ENCODE results near the gene DNAJC10. TPM values are rescaled to one million over a fixed set of nuclear protein-coding genes. Genes with fewer than 3 reads are reported as not detected.

Gene DNAJC10
- polyA plus RNA-seq (2013) = 51.6 and 53.8 TPM in 2 replicates

GRCh38 chr2:182715892-182716649, at the start of gene DNAJC10:
Gene DNAJC10 (plus strand): TSS chr2:182716257. CDS start chr2:182718087, 1,830 bp downstream.
- Histone ChIP-seq H3K14ac (ENCODE audit: low read length) (peak within 1 kb of the TSS; percentile 86), H2BK5ac (ENCODE audit: low read depth, low read length, poor library complexity) (peak within 1 kb of the TSS; percentile 63), H2BK12ac (ENCODE audit: low read length) (no peak within 1 kb of the TSS), H3K27me3 (ENCODE audit: insufficient read depth, low read length) (no peaks in the 10 kb centered on the region), H3K4me2 (ENCODE audit: low read length) (peak within 1 kb of the TSS; percentile 90), H2BK120ac (ENCODE audit: insufficient read depth, low read length, poor library complexity) (peak within 1 kb of the TSS; percentile 57), H3K4ac (ENCODE audit: low read depth, low read length) (peak within 1 kb of the TSS; percentile 46), H3K4me1 (ENCODE audit: control insufficient read depth in 1 of 2, insufficient read depth in 2 of 2, low read length in 2 of 2) (peaks cover 0 to 2% of the 10 kb centered on the region in 2 experiments), H2AFZ (ENCODE audit: insufficient read depth, low read length, poor library complexity) (peak within 1 kb of the TSS; percentile 97), H3K23ac (ENCODE audit: low read length) (no peak within 1 kb of the TSS), H3K27ac (ENCODE audit: low read depth, low read length) (peak within 1 kb of the TSS; percentile 77), H3K79me2 (ENCODE audit: control insufficient read depth, insufficient read depth, low read length, poor library complexity) (peaks cover 8% of the 10 kb centered on the region), H3K36me3 (ENCODE audit: control insufficient read depth in 1 of 2, insufficient read depth in 2 of 2, low read length in 2 of 2) (no peaks in the 10 kb centered on the region), H2AK5ac (ENCODE audit: low read length) (no peak within 1 kb of the TSS), H3K4me3 (ENCODE audit: low read depth, low read length) (peak within 1 kb of the TSS; percentile 99), H3K9me3 (ENCODE audit: insufficient read depth, low read depth, low read length) (peaks cover 2% of the 10 kb centered on the region), H3K18ac (ENCODE audit: low read length) (peak within 1 kb of the TSS; percentile 73), H4K91ac (ENCODE audit: low read depth, low read length) (peak within 1 kb of the TSS; percentile 80), H3K9ac (ENCODE audit: low read length) (peak within 1 kb of the TSS; percentile 83), H4K12ac (ENCODE audit: low read depth, low read length) (peak within 1 kb of the TSS; percentile 55), H3K79me1 (ENCODE audit: low read length) (peaks cover 10% of the 10 kb centered on the region), H4K8ac (ENCODE audit: low read depth, low read length) (peak within 1 kb of the TSS; percentile 96)
- DNase-seq = peak; percentile 93 to 94
- no CpG with 5 or more reads among the region's 69 CpGs for WGBS (ENCODE audit: extremely low coverage, insufficient coverage, insufficient read length)

DNA sequence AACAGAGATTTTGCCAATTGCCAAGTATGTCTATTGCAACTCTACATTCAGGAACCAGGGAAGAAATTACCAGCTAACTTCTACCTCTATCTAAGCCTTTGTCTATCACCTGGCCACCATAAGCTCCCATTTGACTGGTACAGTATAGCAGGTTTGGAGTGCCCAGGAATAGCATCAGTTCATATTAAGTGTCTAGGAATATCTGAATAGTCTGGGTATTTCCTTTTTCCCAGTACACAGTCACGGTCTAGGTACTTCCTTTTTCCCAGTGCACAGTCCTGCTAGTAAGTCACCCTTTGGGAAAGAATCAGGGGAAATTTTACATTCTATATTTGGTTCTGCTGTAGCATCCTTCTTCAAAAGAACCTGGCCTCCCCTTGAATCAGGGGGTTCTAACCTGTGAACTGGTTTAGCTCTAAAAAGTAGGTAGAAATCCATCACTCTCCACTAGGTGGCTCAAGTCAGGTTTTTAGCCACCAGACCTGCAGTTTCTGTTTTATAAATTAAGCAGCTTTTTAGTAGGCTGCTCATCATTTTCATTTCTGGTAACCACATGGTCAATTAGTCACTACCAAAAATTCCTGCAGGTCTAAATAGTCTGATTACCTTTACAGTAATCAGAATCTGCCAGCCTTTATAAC, 49.3 kb upstream of the DNAJC10 start:
- H2BK5ac ChIP-seq (ENCODE audit: low read depth, low read length, poor library complexity) = no peak overlapping the region
- H3K36me3 ChIP-seq (ENCODE audit: control insufficient read depth in 1 of 2, insufficient read depth in 2 of 2, low read length in 2 of 2) = no peaks in the 10 kb centered on the region
- no peaks in the 10 kb centered on the region for H3K79me2 ChIP-seq (ENCODE audit: control insufficient read depth, insufficient read depth, low read length, poor library complexity)
- H3K9ac ChIP-seq (ENCODE audit: low read length) = no peak overlapping the region
- H4K8ac ChIP-seq (ENCODE audit: low read depth, low read length) = no peak overlapping the region
- H4K91ac ChIP-seq (ENCODE audit: low read depth, low read length) = no peak overlapping the region
- no peak overlapping the region for H2AK5ac ChIP-seq (ENCODE audit: low read length)
- no peak overlapping the region for H3K4ac ChIP-seq (ENCODE audit: low read depth, low read length)
- no peak overlapping the region for H3K14ac ChIP-seq (ENCODE audit: low read length)
- H3K23ac ChIP-seq (ENCODE audit: low read length) = no peak overlapping the region
- no peak overlapping the region for H2BK12ac ChIP-seq (ENCODE audit: low read length)
- no peak overlapping the region for H3K27ac ChIP-seq (ENCODE audit: low read depth, low read length)
- no peaks in the 10 kb centered on the region for H3K79me1 ChIP-seq (ENCODE audit: low read length)
- no peak overlapping the region for H3K4me2 ChIP-seq (ENCODE audit: low read length)
- H2BK120ac ChIP-seq (ENCODE audit: insufficient read depth, low read length, poor library complexity) = no peak overlapping the region
- no peak overlapping the region for H4K12ac ChIP-seq (ENCODE audit: low read depth, low read length)
- no peak overlapping the region for H3K18ac ChIP-seq (ENCODE audit: low read length)
- H3K27me3 ChIP-seq (ENCODE audit: insufficient read depth, low read length) = no peaks in the 10 kb centered on the region
- H2AFZ ChIP-seq (ENCODE audit: insufficient read depth, low read length, poor library complexity) = no peak overlapping the region
- no peaks in the 10 kb centered on the region for H3K9me3 ChIP-seq (ENCODE audit: insufficient read depth, low read depth, low read length)
- DNase-seq = peak in 1 of 2 donors; percentile 55
- H3K4me3 ChIP-seq (ENCODE audit: low read depth, low read length) = no peak overlapping the region
- no CpG with 5 or more reads among the region's 1 CpG for WGBS (ENCODE audit: extremely low coverage, insufficient coverage, insufficient read length)
- no peaks in the 10 kb centered on the region for H3K4me1 ChIP-seq (ENCODE audit: control insufficient read depth in 1 of 2, insufficient read depth in 2 of 2, low read length in 2 of 2)

GRCh38 chr2:182667315-182667695, 48.8 kb upstream of the DNAJC10 start:
- Histone ChIP-seq H2AFZ (ENCODE audit: insufficient read depth, low read length, poor library complexity) (no peak overlapping the region), H2BK120ac (ENCODE audit: insufficient read depth, low read length, poor library complexity) (no peak overlapping the region), H3K27ac (ENCODE audit: low read depth, low read length) (no peak overlapping the region), H3K4me1 (ENCODE audit: control insufficient read depth in 1 of 2, insufficient read depth in 2 of 2, low read length in 2 of 2) (no peaks in the 10 kb centered on the region), H3K79me2 (ENCODE audit: control insufficient read depth, insufficient read depth, low read length, poor library complexity) (no peaks in the 10 kb centered on the region), H3K79me1 (ENCODE audit: low read length) (no peaks in the 10 kb centered on the region), H3K36me3 (ENCODE audit: control insufficient read depth in 1 of 2, insufficient read depth in 2 of 2, low read length in 2 of 2) (no peaks in the 10 kb centered on the region), H3K9ac (ENCODE audit: low read length) (no peak overlapping the region), H3K27me3 (ENCODE audit: insufficient read depth, low read length) (no peaks in the 10 kb centered on the region), H3K4me3 (ENCODE audit: low read depth, low read length) (no peak overlapping the region), H3K14ac (ENCODE audit: low read length) (no peak overlapping the region), H3K4ac (ENCODE audit: low read depth, low read length) (no peak overlapping the region), H3K23ac (ENCODE audit: low read length) (no peak overlapping the region), H2BK5ac (ENCODE audit: low read depth, low read length, poor library complexity) (no peak overlapping the region), H2BK12ac (ENCODE audit: low read length) (no peak overlapping the region), H3K18ac (ENCODE audit: low read length) (no peak overlapping the region), H3K4me2 (ENCODE audit: low read length) (no peak overlapping the region), H2AK5ac (ENCODE audit: low read length) (no peak overlapping the region), H3K9me3 (ENCODE audit: insufficient read depth, low read depth, low read length) (no peaks in the 10 kb centered on the region), H4K12ac (ENCODE audit: low read depth, low read length) (no peak overlapping the region), H4K8ac (ENCODE audit: low read depth, low read length) (no peak overlapping the region), H4K91ac (ENCODE audit: low read depth, low read length) (no peak overlapping the region)
- no CpG with 5 or more reads among the region's 1 CpG for WGBS (ENCODE audit: extremely low coverage, insufficient coverage, insufficient read length)
- DNase-seq = no peak

GRCh38 chr2:182668671-182669070, 47.4 kb upstream of the DNAJC10 start:
- H2BK12ac ChIP-seq (ENCODE audit: low read length) = no peak overlapping the region
- no peak overlapping the region for H3K23ac ChIP-seq (ENCODE audit: low read length)
- no peak overlapping the region for H2BK120ac ChIP-seq (ENCODE audit: insufficient read depth, low read length, poor library complexity)
- no peak overlapping the region for H3K27ac ChIP-seq (ENCODE audit: low read depth, low read length)
- H3K79me2 ChIP-seq (ENCODE audit: control insufficient read depth, insufficient read depth, low read length, poor library complexity) = no peaks in the 10 kb centered on the region
- H4K91ac ChIP-seq (ENCODE audit: low read depth, low read length) = no peak overlapping the region
- no CpG with 5 or more reads among the region's 6 CpGs for WGBS (ENCODE audit: extremely low coverage, insufficient coverage, insufficient read length)
- H4K12ac ChIP-seq (ENCODE audit: low read depth, low read length) = no peak overlapping the region
- H2BK5ac ChIP-seq (ENCODE audit: low read depth, low read length, poor library complexity) = no peak overlapping the region
- H4K8ac ChIP-seq (ENCODE audit: low read depth, low read length) = no peak overlapping the region
- no peak overlapping the region for H3K14ac ChIP-seq (ENCODE audit: low read length)
- H3K9me3 ChIP-seq (ENCODE audit: insufficient read depth, low read depth, low read length) = no peaks in the 10 kb centered on the region
- no peak overlapping the region for H3K18ac ChIP-seq (ENCODE audit: low read length)
- H3K4me1 ChIP-seq (ENCODE audit: control insufficient read depth in 1 of 2, insufficient read depth in 2 of 2, low read length in 2 of 2) = no peaks in the 10 kb centered on the region
- H3K4me2 ChIP-seq (ENCODE audit: low read length) = no peak overlapping the region
- H2AK5ac ChIP-seq (ENCODE audit: low read length) = no peak overlapping the region
- no peaks in the 10 kb centered on the region for H3K27me3 ChIP-seq (ENCODE audit: insufficient read depth, low read length)
- no peak for DNase-seq
- no peaks in the 10 kb centered on the region for H3K36me3 ChIP-seq (ENCODE audit: control insufficient read depth in 1 of 2, insufficient read depth in 2 of 2, low read length in 2 of 2)
- H3K79me1 ChIP-seq (ENCODE audit: low read length) = no peaks in the 10 kb centered on the region
- H2AFZ ChIP-seq (ENCODE audit: insufficient read depth, low read length, poor library complexity) = no peak overlapping the region
- H3K9ac ChIP-seq (ENCODE audit: low read length) = no peak overlapping the region
- H3K4me3 ChIP-seq (ENCODE audit: low read depth, low read length) = no peak overlapping the region
- no peak overlapping the region for H3K4ac ChIP-seq (ENCODE audit: low read depth, low read length)
